GM23338 (cell line): ENCODE data around the gene NUCB2.

Source experiments
- CREB1 ChIP-seq: fragments of 250-450 bp; sonication (Bioruptor Pico); IDR thresholded peaks from 2 replicates; pipeline ENCODE4 v1.5.0; 2020; ENCODE audit warnings: low read depth, mild to moderate bottlenecking, moderate library complexity
- CTCF ChIP-seq, 2 experiments: fragments of 200-600 bp in 1 of 2; sonication (generic) in 1 of 2; conservative IDR thresholded peaks; 2 replicates each; pipeline versions ENCODE4 v1.5.1 to v1.6.1; 2016 to 2017; ENCODE audit warnings: antibody characterized with exemption in 2 of 2, low read depth in 2 of 2, mild to moderate bottlenecking in 2 of 2, moderate library complexity in 1 of 2
- EZH2 ChIP-seq: fragments of 200-600 bp; sonication (generic); IDR thresholded peaks from one replicate; pipeline ENCODE4 v1.8.0; 2017; ENCODE audit warnings: antibody characterized with exemption, mild to moderate bottlenecking, low read depth; ENCODE audit not compliant: unreplicated experiment
- EZH2phosphoT487 ChIP-seq: fragments of 200-600 bp; sonication (generic); IDR thresholded peaks from one replicate; pipeline ENCODE4 v1.8.1; 2018; ENCODE audit warnings: antibody characterized with exemption; ENCODE audit not compliant: unreplicated experiment
- NANOG ChIP-seq: IDR thresholded peaks from 2 replicates; pipeline ENCODE4 v1.6.1; 2016; ENCODE audit warnings: antibody characterized with exemption, borderline replicate concordance
- POLR2AphosphoS5 ChIP-seq: IDR thresholded peaks from 2 replicates; pipeline ENCODE4 v1.6.1; 2016; ENCODE audit warnings: antibody characterized with exemption, low read depth
- TF ChIP-seq, protein P1 (sequence below): fragments of 250-450 bp; sonication (Bioruptor Pico); IDR thresholded peaks from 2 replicates; pipeline ENCODE4 v1.5.0; 2020; ENCODE audit warnings: mild to moderate bottlenecking, moderate library complexity

- TF ChIP-seq CTCF (conservative IDR thresholded peaks at IDR 0.05; ENCODE audit: low read depth in 2 of 2) (no peak), NANOG (no peak), CREB1 (no peak), EZH2 (no peak), EZH2phosphoT487 (no peak), POLR2AphosphoS5 (no peak)
- TF ChIP-seq, protein P1, sequence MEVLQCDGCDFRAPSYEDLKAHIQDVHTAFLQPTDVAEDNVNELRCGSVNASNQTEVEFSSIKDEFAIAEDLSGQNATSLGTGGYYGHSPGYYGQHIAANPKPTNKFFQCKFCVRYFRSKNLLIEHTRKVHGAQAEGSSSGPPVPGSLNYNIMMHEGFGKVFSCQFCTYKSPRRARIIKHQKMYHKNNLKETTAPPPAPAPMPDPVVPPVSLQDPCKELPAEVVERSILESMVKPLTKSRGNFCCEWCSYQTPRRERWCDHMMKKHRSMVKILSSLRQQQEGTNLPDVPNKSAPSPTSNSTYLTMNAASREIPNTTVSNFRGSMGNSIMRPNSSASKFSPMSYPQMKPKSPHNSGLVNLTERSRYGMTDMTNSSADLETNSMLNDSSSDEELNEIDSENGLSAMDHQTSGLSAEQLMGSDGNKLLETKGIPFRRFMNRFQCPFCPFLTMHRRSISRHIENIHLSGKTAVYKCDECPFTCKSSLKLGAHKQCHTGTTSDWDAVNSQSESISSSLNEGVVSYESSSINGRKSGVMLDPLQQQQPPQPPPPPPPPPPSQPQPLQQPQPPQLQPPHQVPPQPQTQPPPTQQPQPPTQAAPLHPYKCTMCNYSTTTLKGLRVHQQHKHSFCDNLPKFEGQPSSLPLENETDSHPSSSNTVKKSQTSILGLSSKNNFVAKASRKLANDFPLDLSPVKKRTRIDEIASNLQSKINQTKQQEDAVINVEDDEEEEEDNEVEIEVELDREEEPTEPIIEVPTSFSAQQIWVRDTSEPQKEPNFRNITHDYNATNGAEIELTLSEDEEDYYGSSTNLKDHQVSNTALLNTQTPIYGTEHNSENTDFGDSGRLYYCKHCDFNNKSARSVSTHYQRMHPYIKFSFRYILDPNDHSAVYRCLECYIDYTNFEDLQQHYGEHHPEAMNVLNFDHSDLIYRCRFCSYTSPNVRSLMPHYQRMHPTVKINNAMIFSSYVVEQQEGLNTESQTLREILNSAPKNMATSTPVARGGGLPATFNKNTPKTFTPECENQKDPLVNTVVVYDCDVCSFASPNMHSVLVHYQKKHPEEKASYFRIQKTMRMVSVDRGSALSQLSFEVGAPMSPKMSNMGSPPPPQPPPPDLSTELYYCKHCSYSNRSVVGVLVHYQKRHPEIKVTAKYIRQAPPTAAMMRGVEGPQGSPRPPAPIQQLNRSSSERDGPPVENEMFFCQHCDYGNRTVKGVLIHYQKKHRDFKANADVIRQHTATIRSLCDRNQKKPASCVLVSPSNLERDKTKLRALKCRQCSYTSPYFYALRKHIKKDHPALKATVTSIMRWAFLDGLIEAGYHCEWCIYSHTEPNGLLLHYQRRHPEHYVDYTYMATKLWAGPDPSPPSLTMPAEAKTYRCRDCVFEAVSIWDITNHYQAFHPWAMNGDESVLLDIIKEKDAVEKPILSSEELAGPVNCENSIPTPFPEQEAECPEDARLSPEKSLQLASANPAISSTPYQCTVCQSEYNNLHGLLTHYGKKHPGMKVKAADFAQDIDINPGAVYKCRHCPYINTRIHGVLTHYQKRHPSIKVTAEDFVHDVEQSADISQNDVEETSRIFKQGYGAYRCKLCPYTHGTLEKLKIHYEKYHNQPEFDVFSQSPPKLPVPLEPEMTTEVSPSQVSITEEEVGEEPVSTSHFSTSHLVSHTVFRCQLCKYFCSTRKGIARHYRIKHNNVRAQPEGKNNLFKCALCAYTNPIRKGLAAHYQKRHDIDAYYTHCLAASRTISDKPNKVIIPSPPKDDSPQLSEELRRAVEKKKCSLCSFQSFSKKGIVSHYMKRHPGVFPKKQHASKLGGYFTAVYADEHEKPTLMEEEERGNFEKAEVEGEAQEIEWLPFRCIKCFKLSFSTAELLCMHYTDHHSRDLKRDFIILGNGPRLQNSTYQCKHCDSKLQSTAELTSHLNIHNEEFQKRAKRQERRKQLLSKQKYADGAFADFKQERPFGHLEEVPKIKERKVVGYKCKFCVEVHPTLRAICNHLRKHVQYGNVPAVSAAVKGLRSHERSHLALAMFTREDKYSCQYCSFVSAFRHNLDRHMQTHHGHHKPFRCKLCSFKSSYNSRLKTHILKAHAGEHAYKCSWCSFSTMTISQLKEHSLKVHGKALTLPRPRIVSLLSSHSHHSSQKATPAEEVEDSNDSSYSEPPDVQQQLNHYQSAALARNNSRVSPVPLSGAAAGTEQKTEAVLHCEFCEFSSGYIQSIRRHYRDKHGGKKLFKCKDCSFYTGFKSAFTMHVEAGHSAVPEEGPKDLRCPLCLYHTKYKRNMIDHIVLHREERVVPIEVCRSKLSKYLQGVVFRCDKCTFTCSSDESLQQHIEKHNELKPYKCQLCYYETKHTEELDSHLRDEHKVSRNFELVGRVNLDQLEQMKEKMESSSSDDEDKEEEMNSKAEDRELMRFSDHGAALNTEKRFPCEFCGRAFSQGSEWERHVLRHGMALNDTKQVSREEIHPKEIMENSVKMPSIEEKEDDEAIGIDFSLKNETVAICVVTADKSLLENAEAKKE (CRISPR knock-in tag), result no peak
Observed at GRCh38 chr11:17296852-17297559, 20.5 kb downstream of the NUCB2 start.
